HepG2 (cell line): ENCODE measurements around the gene AHCYL1. TPM values are rescaled to one million over a fixed set of nuclear protein-coding genes. Genes with fewer than 3 reads are reported as not detected.

Source experiments
- AFF4 ChIP-seq: sonication (generic); formaldehyde crosslinking; IDR thresholded peaks from 2 replicates; pipeline ENCODE4 v1.4.0; 2020; ENCODE audit warnings: missing genetic modification reagents
- GRHL1 ChIP-seq: sonication (generic); formaldehyde crosslinking; conservative IDR thresholded peaks from 2 replicates; pipeline ENCODE4 v1.8.0; 2022; ENCODE audit warnings: missing genetic modification reagents
- IKZF5 ChIP-seq: IDR thresholded peaks from 2 replicates; pipeline ENCODE4 v1.6.1; 2018; ENCODE audit warnings: missing genetic modification reagents, mild to moderate bottlenecking, missing compliant biosample characterization
- ZNF484 ChIP-seq: sonication (generic); formaldehyde crosslinking; IDR thresholded peaks from 2 replicates; pipeline ENCODE4 v1.5.1; 2020; ENCODE audit warnings: mild to moderate bottlenecking, low read depth, missing genetic modification reagents, borderline replicate concordance
- ZNF792 ChIP-seq: IDR thresholded peaks from 2 replicates; pipeline ENCODE4 v1.6.1; 2016
- polyA plus RNA-seq, 8 experiments: library from polyadenylated mRNA; depleted of rRNA in 3 of 8; stranded (reverse) in 7 of 8; unstranded in 1 of 8; fragments of >200 nt; fragmentation: Illumina TruSeq in 4 of 8; extraction: Trizol in 4 of 8; gene quantifications; 2 replicates each; pipeline versions ENCODE4 v1.2.1 to v1.2.3, GENCODE V29; 2011 to 2016; ENCODE audit warnings: low read depth in 4 of 8, missing spikeins in 1 of 8, mixed read lengths in 1 of 8; ENCODE audit not compliant: insufficient read depth in 1 of 8
- total RNA-seq, 5 experiments: library from RNA; depleted of rRNA; stranded (reverse); fragments of >200 nt; fragmentation: Illumina TruSeq; extraction: Trizol; gene quantifications; 2 replicates each; pipeline ENCODE4 v1.2.3, GENCODE V29; 2016; ENCODE audit warnings: low read depth in 1 of 5
- TF ChIP-seq, protein P1 (sequence below): IDR thresholded peaks from 2 replicates; pipeline ENCODE4 v1.4.0; 2020; ENCODE audit warnings: mild to moderate bottlenecking, missing genetic modification reagents
- TF ChIP-seq, protein P2 (sequence below): sonication (generic); formaldehyde crosslinking; IDR thresholded peaks from 2 replicates; pipeline ENCODE4 v1.4.0; 2020; ENCODE audit warnings: missing genetic modification reagents, borderline replicate concordance

AHCYL1 gene
- total and polyA plus RNA-seq, 2 of the 13 experiments (the other 11 are each of a cell fraction or from before 2014, with no cell fraction given), result 40.9 to 76.3 TPM

GRCh38 chr1:109991400-109991925, 6.9 kb downstream of the AHCYL1 start (continued):
- TF ChIP-seq, protein P1, sequence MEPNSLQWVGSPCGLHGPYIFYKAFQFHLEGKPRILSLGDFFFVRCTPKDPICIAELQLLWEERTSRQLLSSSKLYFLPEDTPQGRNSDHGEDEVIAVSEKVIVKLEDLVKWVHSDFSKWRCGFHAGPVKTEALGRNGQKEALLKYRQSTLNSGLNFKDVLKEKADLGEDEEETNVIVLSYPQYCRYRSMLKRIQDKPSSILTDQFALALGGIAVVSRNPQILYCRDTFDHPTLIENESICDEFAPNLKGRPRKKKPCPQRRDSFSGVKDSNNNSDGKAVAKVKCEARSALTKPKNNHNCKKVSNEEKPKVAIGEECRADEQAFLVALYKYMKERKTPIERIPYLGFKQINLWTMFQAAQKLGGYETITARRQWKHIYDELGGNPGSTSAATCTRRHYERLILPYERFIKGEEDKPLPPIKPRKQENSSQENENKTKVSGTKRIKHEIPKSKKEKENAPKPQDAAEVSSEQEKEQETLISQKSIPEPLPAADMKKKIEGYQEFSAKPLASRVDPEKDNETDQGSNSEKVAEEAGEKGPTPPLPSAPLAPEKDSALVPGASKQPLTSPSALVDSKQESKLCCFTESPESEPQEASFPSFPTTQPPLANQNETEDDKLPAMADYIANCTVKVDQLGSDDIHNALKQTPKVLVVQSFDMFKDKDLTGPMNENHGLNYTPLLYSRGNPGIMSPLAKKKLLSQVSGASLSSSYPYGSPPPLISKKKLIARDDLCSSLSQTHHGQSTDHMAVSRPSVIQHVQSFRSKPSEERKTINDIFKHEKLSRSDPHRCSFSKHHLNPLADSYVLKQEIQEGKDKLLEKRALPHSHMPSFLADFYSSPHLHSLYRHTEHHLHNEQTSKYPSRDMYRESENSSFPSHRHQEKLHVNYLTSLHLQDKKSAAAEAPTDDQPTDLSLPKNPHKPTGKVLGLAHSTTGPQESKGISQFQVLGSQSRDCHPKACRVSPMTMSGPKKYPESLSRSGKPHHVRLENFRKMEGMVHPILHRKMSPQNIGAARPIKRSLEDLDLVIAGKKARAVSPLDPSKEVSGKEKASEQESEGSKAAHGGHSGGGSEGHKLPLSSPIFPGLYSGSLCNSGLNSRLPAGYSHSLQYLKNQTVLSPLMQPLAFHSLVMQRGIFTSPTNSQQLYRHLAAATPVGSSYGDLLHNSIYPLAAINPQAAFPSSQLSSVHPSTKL (CRISPR knock-in tag), result no peak
- TF ChIP-seq, protein P2, sequence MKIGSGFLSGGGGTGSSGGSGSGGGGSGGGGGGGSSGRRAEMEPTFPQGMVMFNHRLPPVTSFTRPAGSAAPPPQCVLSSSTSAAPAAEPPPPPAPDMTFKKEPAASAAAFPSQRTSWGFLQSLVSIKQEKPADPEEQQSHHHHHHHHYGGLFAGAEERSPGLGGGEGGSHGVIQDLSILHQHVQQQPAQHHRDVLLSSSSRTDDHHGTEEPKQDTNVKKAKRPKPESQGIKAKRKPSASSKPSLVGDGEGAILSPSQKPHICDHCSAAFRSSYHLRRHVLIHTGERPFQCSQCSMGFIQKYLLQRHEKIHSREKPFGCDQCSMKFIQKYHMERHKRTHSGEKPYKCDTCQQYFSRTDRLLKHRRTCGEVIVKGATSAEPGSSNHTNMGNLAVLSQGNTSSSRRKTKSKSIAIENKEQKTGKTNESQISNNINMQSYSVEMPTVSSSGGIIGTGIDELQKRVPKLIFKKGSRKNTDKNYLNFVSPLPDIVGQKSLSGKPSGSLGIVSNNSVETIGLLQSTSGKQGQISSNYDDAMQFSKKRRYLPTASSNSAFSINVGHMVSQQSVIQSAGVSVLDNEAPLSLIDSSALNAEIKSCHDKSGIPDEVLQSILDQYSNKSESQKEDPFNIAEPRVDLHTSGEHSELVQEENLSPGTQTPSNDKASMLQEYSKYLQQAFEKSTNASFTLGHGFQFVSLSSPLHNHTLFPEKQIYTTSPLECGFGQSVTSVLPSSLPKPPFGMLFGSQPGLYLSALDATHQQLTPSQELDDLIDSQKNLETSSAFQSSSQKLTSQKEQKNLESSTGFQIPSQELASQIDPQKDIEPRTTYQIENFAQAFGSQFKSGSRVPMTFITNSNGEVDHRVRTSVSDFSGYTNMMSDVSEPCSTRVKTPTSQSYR (CRISPR knock-in tag), result no peak
- TF ChIP-seq ZNF484 (CRISPR knock-in tag), result no peak
- no peak for TF ChIP-seq IKZF5 (CRISPR knock-in tag)
- no peak for TF ChIP-seq ZNF792
- TF ChIP-seq GRHL1, result no peak
- no peak for TF ChIP-seq AFF4 (CRISPR knock-in tag)
